Measurements from ENCODE around the gene SCAPER.

DNA sequence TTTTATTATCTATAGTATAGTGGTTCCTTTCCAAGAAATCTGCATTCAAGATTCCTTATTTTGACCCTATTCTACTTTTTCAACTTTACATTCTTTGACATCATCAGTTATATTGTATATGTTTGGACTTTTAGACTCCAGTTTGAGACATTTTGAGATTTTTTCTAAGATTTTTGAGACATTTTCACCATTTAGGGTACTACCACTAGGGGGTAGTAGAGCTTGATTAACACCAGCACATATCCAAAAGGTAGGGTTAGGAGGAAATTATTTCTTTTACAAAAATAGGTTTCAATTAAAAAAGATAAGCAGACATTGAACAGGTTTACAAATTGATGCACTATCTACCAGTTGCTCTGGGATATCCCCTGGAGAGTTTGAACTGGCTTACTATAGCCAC is 262.5 kb downstream of the SCAPER start:
- TF ChIP-seq, protein P1, sequence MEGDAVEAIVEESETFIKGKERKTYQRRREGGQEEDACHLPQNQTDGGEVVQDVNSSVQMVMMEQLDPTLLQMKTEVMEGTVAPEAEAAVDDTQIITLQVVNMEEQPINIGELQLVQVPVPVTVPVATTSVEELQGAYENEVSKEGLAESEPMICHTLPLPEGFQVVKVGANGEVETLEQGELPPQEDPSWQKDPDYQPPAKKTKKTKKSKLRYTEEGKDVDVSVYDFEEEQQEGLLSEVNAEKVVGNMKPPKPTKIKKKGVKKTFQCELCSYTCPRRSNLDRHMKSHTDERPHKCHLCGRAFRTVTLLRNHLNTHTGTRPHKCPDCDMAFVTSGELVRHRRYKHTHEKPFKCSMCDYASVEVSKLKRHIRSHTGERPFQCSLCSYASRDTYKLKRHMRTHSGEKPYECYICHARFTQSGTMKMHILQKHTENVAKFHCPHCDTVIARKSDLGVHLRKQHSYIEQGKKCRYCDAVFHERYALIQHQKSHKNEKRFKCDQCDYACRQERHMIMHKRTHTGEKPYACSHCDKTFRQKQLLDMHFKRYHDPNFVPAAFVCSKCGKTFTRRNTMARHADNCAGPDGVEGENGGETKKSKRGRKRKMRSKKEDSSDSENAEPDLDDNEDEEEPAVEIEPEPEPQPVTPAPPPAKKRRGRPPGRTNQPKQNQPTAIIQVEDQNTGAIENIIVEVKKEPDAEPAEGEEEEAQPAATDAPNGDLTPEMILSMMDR (IDR thresholded peaks at IDR 0.05), result peak in 3 of 6 experiments; percentile 6 to 11 (median 9)
- TF ChIP-seq EP300 (IDR thresholded peaks at IDR 0.05), result no peak
- TF ChIP-seq POLR2AphosphoS5 (IDR thresholded peaks at IDR 0.05), result no peak
- TF ChIP-seq POLR2A (IDR thresholded peaks at IDR 0.05), result no peak

Data from upper lobe of left lung (tissue), 4 donors.